NCI-H1694 treated with DMSO at 0.1 percent for 48 hours (cell line): Measurements from ENCODE around the gene ARNT2.
"Not testable (repeated sequence)": the region's sequence is repeated elsewhere in the genome, so short reads cannot be mapped to it uniquely, and the experiment has no call there.

Experiments
- DNase-seq: peaks from one replicate; lab custom pipeline; 2025; lab: John Stamatoyannopoulos, UW

Gene ARNT2

GRCh38 chr15:80619680-80620079 lies 215.5 kb downstream of the ARNT2 start:
- DNase-seq: peak; percentile 53

GRCh38 chr15:80620141-80620540 lies 216.0 kb downstream of the ARNT2 start:
- no peak for DNase-seq

GRCh38 chr15:80620931-80621330 lies 216.7 kb downstream of the ARNT2 start:
- no peak for DNase-seq

GRCh38 chr15:80626643-80627120 lies 222.5 kb downstream of the ARNT2 start:
- DNase-seq: no peak

- DNase-seq: no peak
These were observed 225.2 kb downstream of the ARNT2 start for GRCh38 chr15:80629355-80629754.

- DNase-seq: no peak
These were observed 226.8 kb downstream of the ARNT2 start for GRCh38 chr15:80630981-80631380.

- no peak for DNase-seq
These were observed 229.0 kb downstream of the ARNT2 start for GRCh38 chr15:80633221-80633620.

GRCh38 chr15:80635953-80636352 lies 231.8 kb downstream of the ARNT2 start:
- DNase-seq: peak; percentile 26

GRCh38 chr15:80636675-80637074 lies 232.5 kb downstream of the ARNT2 start:
- peak; percentile 21 for DNase-seq

- no peak for DNase-seq
These were observed 233.6 kb downstream of the ARNT2 start for GRCh38 chr15:80637747-80638146.

- no peak for DNase-seq
These were observed 234.5 kb downstream of the ARNT2 start for GRCh38 chr15:80638553-80639167.

- DNase-seq: no peak
These were observed 235.0 kb downstream of the ARNT2 start for GRCh38 chr15:80639168-80639555.

- DNase-seq: no peak
These were observed 236.4 kb downstream of the ARNT2 start for GRCh38 chr15:80640531-80641121.

- no peak for DNase-seq
These were observed 237.2 kb downstream of the ARNT2 start for GRCh38 chr15:80641384-80641783.

GRCh38 chr15:80643431-80643951 lies 239.3 kb downstream of the ARNT2 start:
- DNase-seq: no peak

GRCh38 chr15:80645494-80646065 lies 241.4 kb downstream of the ARNT2 start:
- no peak for DNase-seq

GRCh38 chr15:80647424-80647823 lies 243.2 kb downstream of the ARNT2 start:
- not testable (repeated sequence) for DNase-seq
